GM19455 (cell line): ENCODE data around the gene CACNA2D3.
"Not testable (repeated sequence)": the region's sequence is repeated elsewhere in the genome, so short reads cannot be mapped to it uniquely, and the experiment has no call there.

Experiments
- ATAC-seq: cut with Tn5 transposase; IDR thresholded peaks from one replicate; pipeline ENCODE4 v1.9.1; 2021; ENCODE audit not compliant: unreplicated experiment

Gene CACNA2D3

GRCh38 chr3:54608041-54608440, 485.7 kb downstream of the CACNA2D3 start:
- no peak for ATAC-seq

DNA sequence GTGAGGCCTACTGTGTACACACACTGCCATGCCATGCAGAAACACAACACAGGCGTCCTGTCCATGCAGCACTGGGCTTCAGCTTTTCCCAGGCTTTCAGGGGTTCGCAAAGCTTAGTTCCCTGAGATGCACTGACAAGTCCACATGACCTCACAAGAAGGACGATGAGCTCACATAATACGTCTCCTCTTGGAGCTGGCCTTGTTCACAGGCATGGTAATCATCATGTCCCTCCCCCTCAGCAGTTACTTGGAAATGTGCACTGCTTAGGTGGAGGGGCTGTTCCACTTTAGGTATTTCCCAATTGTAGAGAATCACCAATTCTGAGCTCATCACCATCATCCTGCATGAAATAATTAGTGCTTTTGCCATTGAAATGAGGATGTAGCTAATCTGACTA, 496.7 kb downstream of the CACNA2D3 start:
- no peak for ATAC-seq

DNA sequence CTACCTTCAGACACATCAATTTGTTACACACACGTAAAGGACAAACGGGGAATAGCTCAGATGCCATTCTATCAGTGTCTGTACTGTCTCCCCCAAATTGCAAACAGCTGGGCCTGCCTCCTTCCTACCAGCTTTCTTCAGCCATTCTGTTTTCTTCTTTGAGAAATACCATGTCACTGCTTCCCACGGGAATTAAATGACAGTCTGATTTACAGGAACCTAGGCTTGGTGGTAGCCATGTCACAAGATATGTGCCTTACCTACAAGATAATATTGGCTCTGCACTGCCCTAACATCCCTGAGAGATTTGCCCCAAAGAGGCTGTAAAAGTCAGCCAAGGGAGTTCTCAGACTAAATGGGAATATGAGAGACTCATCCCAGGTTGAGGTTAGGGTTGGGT, 497.2 kb downstream of the CACNA2D3 start:
- ATAC-seq = no peak

- no peak for ATAC-seq
Measured at GRCh38 chr3:54621184-54621583, 498.8 kb downstream of the CACNA2D3 start.

DNA sequence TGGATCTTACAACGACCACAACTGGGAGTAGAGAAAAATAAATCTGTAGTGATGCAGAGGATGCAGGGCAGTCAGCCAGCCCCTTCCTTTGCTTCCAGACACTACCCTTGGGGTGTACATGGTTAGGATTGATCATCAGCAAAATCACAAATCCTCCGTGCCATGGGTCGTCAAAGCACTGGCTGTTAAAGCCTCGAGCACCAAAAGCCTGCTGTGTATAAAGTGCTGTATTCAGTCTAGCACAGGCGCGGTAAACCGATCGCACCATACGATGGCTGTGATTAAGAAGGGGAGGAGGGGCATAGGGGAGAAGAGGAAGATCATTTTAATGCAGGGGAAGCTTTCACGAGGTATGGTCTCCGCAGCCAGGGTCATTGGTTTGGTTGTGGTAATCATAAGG, 500.3 kb downstream of the CACNA2D3 start:
- ATAC-seq = no peak

DNA sequence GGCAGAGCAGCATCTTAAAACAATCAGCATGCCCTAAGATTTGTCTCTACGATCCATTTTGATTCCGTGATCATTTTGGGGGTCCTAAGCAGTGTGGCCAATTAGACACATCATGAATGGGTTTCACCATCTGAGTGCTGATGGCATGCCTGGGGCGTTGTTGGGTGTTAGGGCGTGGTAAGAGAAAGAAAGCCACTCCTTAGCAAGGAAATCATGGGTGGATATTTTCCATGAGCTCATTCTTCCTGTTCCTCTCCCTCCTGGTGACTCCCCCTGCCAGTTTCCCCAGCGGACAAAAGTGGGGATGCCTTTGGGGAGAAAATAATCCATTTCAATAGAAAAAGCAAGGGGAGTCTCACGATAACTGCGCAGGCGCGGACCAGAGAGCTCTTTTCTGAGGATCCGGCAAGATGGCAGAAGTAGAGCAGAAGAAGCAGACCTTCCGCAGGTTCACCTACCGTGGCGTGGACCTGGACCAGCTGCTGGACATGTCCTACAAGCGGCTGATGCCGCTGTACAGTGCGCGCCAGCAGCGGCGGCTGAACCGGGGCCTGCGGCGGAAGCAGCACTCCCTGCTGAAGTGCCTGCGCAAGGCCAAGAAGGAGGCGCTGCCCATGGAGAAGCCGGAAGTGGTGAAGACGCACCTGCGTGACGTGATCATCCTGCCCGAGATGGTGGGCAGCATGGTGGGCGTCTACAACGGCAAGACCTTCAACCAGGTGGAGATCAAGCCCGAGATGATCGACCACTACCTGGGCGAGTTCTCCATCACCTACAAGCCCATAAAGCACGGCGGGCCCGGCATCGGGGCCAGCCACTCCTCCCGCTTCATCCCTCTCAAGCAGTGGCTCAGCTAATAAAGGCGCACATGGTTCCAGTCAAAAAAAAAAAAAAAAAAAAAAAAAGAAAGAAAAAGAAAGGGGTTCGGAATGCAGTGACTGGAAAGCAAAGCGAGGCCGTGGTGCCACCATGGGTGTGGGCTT, 503.7 kb downstream of the CACNA2D3 start:
- ATAC-seq = no peak

DNA sequence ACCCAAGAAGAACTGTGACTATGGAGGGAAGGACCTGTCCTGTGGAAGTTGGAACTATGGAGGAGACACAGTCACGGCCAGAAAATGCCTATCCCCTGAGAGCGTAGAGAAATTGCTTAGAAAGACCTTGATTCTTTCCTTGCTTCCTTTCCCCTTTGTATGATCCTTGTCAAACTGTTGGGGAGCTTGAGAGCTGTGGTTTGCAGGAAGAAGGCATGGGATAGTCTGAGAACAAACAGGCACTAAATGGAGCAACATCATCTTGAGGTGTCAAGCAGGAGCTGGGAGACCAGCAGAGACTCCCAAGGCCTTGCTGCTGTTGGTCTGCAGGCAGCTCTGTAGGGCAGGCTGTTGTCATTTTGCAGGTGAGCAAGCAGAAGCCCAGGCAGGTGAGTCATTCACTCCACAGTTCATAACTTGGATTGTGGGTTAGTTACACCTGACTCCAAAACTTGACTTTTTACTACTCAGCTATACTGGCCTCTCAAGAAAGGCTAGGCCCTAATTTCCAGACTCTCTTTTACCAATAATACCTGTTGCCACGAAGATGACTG, 506.6 kb downstream of the CACNA2D3 start:
- ATAC-seq = no peak

GRCh38 chr3:54630101-54630623, 507.8 kb downstream of the CACNA2D3 start:
- ATAC-seq = no peak

DNA sequence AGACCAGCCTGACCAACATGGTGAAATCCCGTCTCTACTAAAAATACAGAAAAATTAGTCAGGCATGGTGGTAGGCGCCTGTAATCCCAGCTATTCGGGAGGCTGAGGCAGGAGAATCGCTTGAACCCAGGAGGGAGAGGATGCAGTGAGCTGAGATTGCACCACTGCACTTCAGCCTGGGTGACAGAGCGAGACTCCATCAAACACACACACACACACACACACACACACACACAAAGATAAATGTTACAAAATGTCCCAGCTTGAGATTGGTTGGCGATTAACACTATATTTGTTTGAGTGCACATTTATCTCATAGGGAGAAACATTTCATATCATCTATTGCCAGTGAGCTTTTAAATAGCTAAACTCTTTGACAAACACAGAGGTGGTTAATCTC, 508.6 kb downstream of the CACNA2D3 start:
- not testable (repeated sequence) for ATAC-seq

GRCh38 chr3:54631516-54632325, 509.4 kb downstream of the CACNA2D3 start:
- no peak for ATAC-seq

GRCh38 chr3:54632326-54632665, 509.9 kb downstream of the CACNA2D3 start:
- ATAC-seq = no peak

GRCh38 chr3:54632834-54633233, 510.5 kb downstream of the CACNA2D3 start:
- ATAC-seq = no peak

GRCh38 chr3:54633444-54634121, 511.2 kb downstream of the CACNA2D3 start:
- no peak for ATAC-seq

- no peak for ATAC-seq
Measured at GRCh38 chr3:54634122-54634469, 511.7 kb downstream of the CACNA2D3 start.

GRCh38 chr3:54639790-54640372, 517.5 kb downstream of the CACNA2D3 start:
- not testable (repeated sequence) for ATAC-seq

GRCh38 chr3:54641226-54642014, 519.1 kb downstream of the CACNA2D3 start:
- ATAC-seq = no peak

GRCh38 chr3:54642147-54642546, 519.8 kb downstream of the CACNA2D3 start:
- ATAC-seq = no peak

- no peak for ATAC-seq
Measured at GRCh38 chr3:54647721-54648120, 525.4 kb downstream of the CACNA2D3 start.

- ATAC-seq = no peak
Measured at GRCh38 chr3:54649551-54649950, 527.2 kb downstream of the CACNA2D3 start.
